Measurements from ENCODE around the gene PANK4. TPM values are rescaled to one million over a fixed set of nuclear protein-coding genes. Genes with fewer than 3 reads are reported as not detected.

The PANK4 gene
- total and polyA plus RNA-seq, 2 of the 8 experiments (the other 6 are each of a cell fraction or from before 2014, with no cell fraction given) = 20.1 to 29.7 TPM

DNA sequence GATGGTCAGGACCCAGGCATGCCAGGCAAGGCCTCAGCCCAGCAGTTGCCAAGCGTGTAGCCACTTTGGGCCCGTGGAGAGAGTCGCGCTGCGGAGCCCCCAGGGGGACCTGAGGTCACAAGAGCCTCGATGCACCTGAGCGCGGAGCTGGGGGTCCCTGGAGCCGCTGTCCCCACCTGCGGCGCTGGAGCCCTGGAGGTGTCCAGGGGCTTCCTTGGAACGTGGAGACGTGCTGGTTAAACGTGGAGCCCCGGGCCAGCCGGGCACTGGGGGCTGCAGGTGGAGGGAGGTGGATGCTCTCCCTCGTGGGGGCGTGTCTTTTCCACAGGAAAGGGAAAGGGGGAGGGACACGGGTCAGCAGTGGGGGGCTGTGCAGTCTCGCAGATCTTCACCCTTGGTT is 47.2 kb downstream of the PANK4 start:
- ChIA-PET CTCF (ENCODE audit: partially characterized antibody) (interaction anchor here (1.5 to 2.1 kb wide), 4 partner anchors 10 to 28 kb away, joined by 5 to 8 read pairs (median 6); no protein-coding TSS in a partner anchor), POLR2A (ENCODE audit: partially characterized antibody) (interaction anchor here (0.7 kb wide), 2 partner anchors 10 to 11 kb away, joined by 3 read pairs; no protein-coding TSS in a partner anchor)
- no peak overlapping the region for H2BK12ac ChIP-seq (ENCODE audit: low read depth, low read length)
- H3K18ac ChIP-seq (ENCODE audit: extremely low read depth, low read length) = no peak overlapping the region
- no peak overlapping the region for H3K4me3 ChIP-seq (ENCODE audit: extremely low read depth in 1 of 4, insufficient read depth in 2 of 4, low read depth in 3 of 4, low read length in 4 of 4)
- H3K14ac ChIP-seq (ENCODE audit: insufficient read length) = no peak overlapping the region
- H4K8ac ChIP-seq (ENCODE audit: extremely low read depth, insufficient read depth, low read length) = no peak overlapping the region
- no peaks in the 10 kb centered on the region for H3K9me3 ChIP-seq (ENCODE audit: insufficient read depth in 2 of 2, low read depth in 1 of 2, low read length in 1 of 2)
- FAIRE-seq (no peak), DNase-seq (ENCODE audit: low read depth in 1 of 2, low spot score in 2 of 2) (no peak)
- H3K36me3 ChIP-seq (ENCODE audit: control insufficient read depth in 2 of 4, insufficient read depth in 4 of 4, low read length in 3 of 4) = no peaks in the 10 kb centered on the region
- no peak overlapping the region for H4K91ac ChIP-seq (replicated peaks; ENCODE audit: insufficient read length, low read length)
- no peak overlapping the region for H4K5ac ChIP-seq (ENCODE audit: insufficient read length, low read depth, low read length)
- H3K56ac ChIP-seq (replicated peaks; ENCODE audit: insufficient read length, low read depth, low read length) = no peak overlapping the region
- no peak overlapping the region for H2BK15ac ChIP-seq (ENCODE audit: low read length)
- H3K27me3 ChIP-seq (replicated peaks in 1 of 4; ENCODE audit: control insufficient read depth in 3 of 4, extremely low read depth in 1 of 4, insufficient read depth in 3 of 4, low read length in 3 of 4) = no peaks in the 10 kb centered on the region; a peak in 1 of 7 replicates
- no peaks in the 10 kb centered on the region for H3K79me1 ChIP-seq (ENCODE audit: low read depth, low read length)
- no peak overlapping the region for H2AFZ ChIP-seq (ENCODE audit: low read length)
- no peak overlapping the region for H3K9ac ChIP-seq (replicated peaks in 1 of 4; ENCODE audit: extremely low read depth in 1 of 4, low read depth in 3 of 4, low read length in 3 of 4)
- no peak overlapping the region for H2BK20ac ChIP-seq (ENCODE audit: low read length)
- no peak overlapping the region for H3K27ac ChIP-seq (ENCODE audit: low read depth, low read length)
- no peak overlapping the region for H3K4me2 ChIP-seq (ENCODE audit: insufficient read depth in 1 of 2, low read depth in 2 of 2, low read length in 2 of 2)
- H4K20me1 ChIP-seq (replicated peaks in 1 of 2; ENCODE audit: control insufficient read depth in 1 of 2, insufficient read depth in 2 of 2, low read length in 2 of 2) = peaks cover 0 to 4% of the 10 kb centered on the region in 2 experiments
- no peak overlapping the region for H3K4ac ChIP-seq (replicated peaks; ENCODE audit: insufficient read length, low read depth, low read length)
- H3K23me2 ChIP-seq (ENCODE audit: low read depth, low read length) = no peaks in the 10 kb centered on the region; the same call in 1 of the 2 replicates
- H2AK5ac ChIP-seq (ENCODE audit: low read depth, low read length) = no peak overlapping the region
- peaks cover 0 to 2% (median 0%) of the 10 kb centered on the region in 4 experiments; a peak in 2 of 7 replicates for H3K4me1 ChIP-seq (replicated peaks in 1 of 4; ENCODE audit: control insufficient read depth in 3 of 4, insufficient read depth in 4 of 4, low read length in 3 of 4)
- no peak overlapping the region for H3K23ac ChIP-seq (ENCODE audit: insufficient read length)
- H2BK120ac ChIP-seq (replicated peaks; ENCODE audit: low read depth, low read length) = no peak overlapping the region
- no peak overlapping the region for H2BK5ac ChIP-seq (ENCODE audit: low read depth, low read length)
- 85% methylated on average over 18 of the region's 20 CpGs; no CpG with 5 or more reads in 1 of the 2 experiments for WGBS, 2 experiments (ENCODE audit: extremely low coverage in 1 of 2, insufficient coverage in 1 of 2, insufficient read length in 1 of 2, insufficient replicate concordance in 2 of 2, low coverage in 1 of 2, low lambda C conversion rate in 2 of 2, missing lambda C conversion rate in 1 of 2)
- H3K79me2 ChIP-seq (ENCODE audit: control insufficient read depth in 1 of 2, insufficient read depth in 2 of 2, low read length in 2 of 2) = no peaks in the 10 kb centered on the region
- TF ChIP-seq RXRA (IDR thresholded peaks at IDR 0.05; ENCODE audit: insufficient read depth, low read depth, low read length) (no peak), SP2 (IDR thresholded peaks at IDR 0.05; ENCODE audit: low read length) (no peak), TAF7 (optimal IDR thresholded peaks at IDR 0.05; ENCODE audit: borderline replicate concordance, low read depth, low read length) (no peak), POLR2AphosphoS5 (IDR thresholded peaks at IDR 0.05; ENCODE audit: low read depth, low read length) (no peak), RNF2 (IDR thresholded peaks at IDR 0.05; ENCODE audit: borderline replicate concordance, low read depth, low read length, missing control alignments, poor library complexity, severe bottlenecking) (no peak), CHD1 (IDR thresholded peaks at IDR 0.05; ENCODE audit: low read depth, low read length) (no peak), CBX8 (IDR thresholded peaks at IDR 0.05; ENCODE audit: borderline replicate concordance, low read depth, low read length) (no peak), JUN (IDR thresholded peaks at IDR 0.05; ENCODE audit: low read depth, low read length) (no peak), SP1 (IDR thresholded peaks at IDR 0.05; ENCODE audit: low read depth, low read length) (no peak), NRF1 (IDR thresholded peaks at IDR 0.05; ENCODE audit: low read depth, low read length) (no peak)
- TF ChIP-seq, protein P1, sequence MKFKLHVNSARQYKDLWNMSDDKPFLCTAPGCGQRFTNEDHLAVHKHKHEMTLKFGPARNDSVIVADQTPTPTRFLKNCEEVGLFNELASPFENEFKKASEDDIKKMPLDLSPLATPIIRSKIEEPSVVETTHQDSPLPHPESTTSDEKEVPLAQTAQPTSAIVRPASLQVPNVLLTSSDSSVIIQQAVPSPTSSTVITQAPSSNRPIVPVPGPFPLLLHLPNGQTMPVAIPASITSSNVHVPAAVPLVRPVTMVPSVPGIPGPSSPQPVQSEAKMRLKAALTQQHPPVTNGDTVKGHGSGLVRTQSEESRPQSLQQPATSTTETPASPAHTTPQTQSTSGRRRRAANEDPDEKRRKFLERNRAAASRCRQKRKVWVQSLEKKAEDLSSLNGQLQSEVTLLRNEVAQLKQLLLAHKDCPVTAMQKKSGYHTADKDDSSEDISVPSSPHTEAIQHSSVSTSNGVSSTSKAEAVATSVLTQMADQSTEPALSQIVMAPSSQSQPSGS (IDR thresholded peaks at IDR 0.05; ENCODE audit: low read length) = no peak
- TF ChIP-seq, protein P2, sequence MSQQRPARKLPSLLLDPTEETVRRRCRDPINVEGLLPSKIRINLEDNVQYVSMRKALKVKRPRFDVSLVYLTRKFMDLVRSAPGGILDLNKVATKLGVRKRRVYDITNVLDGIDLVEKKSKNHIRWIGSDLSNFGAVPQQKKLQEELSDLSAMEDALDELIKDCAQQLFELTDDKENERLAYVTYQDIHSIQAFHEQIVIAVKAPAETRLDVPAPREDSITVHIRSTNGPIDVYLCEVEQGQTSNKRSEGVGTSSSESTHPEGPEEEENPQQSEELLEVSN (IDR thresholded peaks at IDR 0.05) = no peak

Measured in H1 (cell line).